Measurements from ENCODE around the gene CUL1. TPM values are rescaled to one million over a fixed set of nuclear protein-coding genes. Genes with fewer than 3 reads are reported as not detected.

Gene CUL1
- total and polyA plus RNA-seq, 2 experiments from 2014 or later: 35.6 to 71.3 TPM

GRCh38 chr7:148774471-148774870 lies 75.8 kb downstream of the CUL1 start (continued):
- TF ChIP-seq ZNF462 (CRISPR knock-in tag; IDR thresholded peaks at IDR 0.05) (no peak), CTCF (conservative IDR thresholded peaks at IDR 0.05; ENCODE audit: low read depth in 2 of 2) (no peak)

GRCh38 chr7:148782757-148783456 lies 84.2 kb downstream of the CUL1 start:
- 0 out of 2 replicates have a peak overlapping the region, but pooled peaks have one; percentile 26 for H3K27ac ChIP-seq (ENCODE audit: low read depth)
- H2AFZ ChIP-seq: no peak overlapping the region
- no peaks in the 10 kb centered on the region for H3K27me3 ChIP-seq (ENCODE audit: insufficient read depth)
- H3F3A ChIP-seq (replicated peaks; ENCODE audit: low read depth): 0 out of 2 replicates have a peak, but pooled peaks cover 10% of the 10 kb centered on the region
- H3K36me3 ChIP-seq (ENCODE audit: insufficient read depth): peaks cover 43% of the 10 kb centered on the region
- 0 out of 2 replicates have a peak, but pooled peaks cover 5% of the 10 kb centered on the region for H4K20me1 ChIP-seq (replicated peaks; ENCODE audit: insufficient read depth)
- H3K4me2 ChIP-seq: 0 out of 2 replicates have a peak overlapping the region, but pooled peaks have one; percentile 8
- no peak overlapping the region for H3K4me3 ChIP-seq
- H3K4me3 Mint-ChIP-seq: no peak overlapping the region
- peaks cover 56% of the 10 kb centered on the region for H3K36me3 Mint-ChIP-seq (ENCODE audit: low read depth)
- no peaks in the 10 kb centered on the region; the same call in 1 of the 3 replicates for H3K4me1 Mint-ChIP-seq
- DNase-seq (ENCODE audit: low spot score) (peak; percentile 58), ATAC-seq (peak; percentile 74)
- peaks cover 9% of the 10 kb centered on the region for H3K4me1 ChIP-seq (ENCODE audit: insufficient read depth)
- peaks cover 11% of the 10 kb centered on the region for H3K79me2 ChIP-seq (replicated peaks; ENCODE audit: insufficient read depth)
- no peaks in the 10 kb centered on the region for H3K9me2 ChIP-seq (ENCODE audit: insufficient read depth)
- no peaks in the 10 kb centered on the region; the same call in 2 of the 3 replicates for H3K9me3 Mint-ChIP-seq
- no peak overlapping the region for H3K27ac Mint-ChIP-seq
- no peaks in the 10 kb centered on the region for H3K27me3 Mint-ChIP-seq (ENCODE audit: insufficient read depth, low read depth, poor library complexity)
- TF ChIP-seq NANOG (IDR thresholded peaks at IDR 0.05; ENCODE audit: borderline replicate concordance): no peak
- no peak for TF ChIP-seq POLR2AphosphoS5 (IDR thresholded peaks at IDR 0.05; ENCODE audit: low read depth)
- no peak for TF ChIP-seq EZH2phosphoT487 (IDR thresholded peaks at IDR 0.05; ENCODE audit: unreplicated experiment)
- no peak for TF ChIP-seq STAT1 (IDR thresholded peaks at IDR 0.05; ENCODE audit: unreplicated experiment)
- no peak for TF ChIP-seq CREB1 (CRISPR knock-in tag; IDR thresholded peaks at IDR 0.05; ENCODE audit: low read depth)
- no peak for TF ChIP-seq EZH2 (IDR thresholded peaks at IDR 0.05; ENCODE audit: low read depth, unreplicated experiment)
- TF ChIP-seq ETS1 (IDR thresholded peaks at IDR 0.05): no peak
- TF ChIP-seq ZNF114 (CRISPR knock-in tag; IDR thresholded peaks at IDR 0.05): no peak
- no peak for TF ChIP-seq CTCF (conservative IDR thresholded peaks at IDR 0.05; ENCODE audit: low read depth in 2 of 2)
- no peak for TF ChIP-seq ZNF331 (CRISPR knock-in tag; IDR thresholded peaks at IDR 0.05; ENCODE audit: low read depth)
